ENCODE measurements around the gene LRP8.
A peak's percentile ranks its signal among the peaks of the same experiment; 100 is the strongest.

Gene LRP8

GRCh38 chr1:53339736-53340635 is 12.1 kb upstream of the LRP8 start:
- DNase-seq = peak in 1 of 2 donors; percentile 1

DNA sequence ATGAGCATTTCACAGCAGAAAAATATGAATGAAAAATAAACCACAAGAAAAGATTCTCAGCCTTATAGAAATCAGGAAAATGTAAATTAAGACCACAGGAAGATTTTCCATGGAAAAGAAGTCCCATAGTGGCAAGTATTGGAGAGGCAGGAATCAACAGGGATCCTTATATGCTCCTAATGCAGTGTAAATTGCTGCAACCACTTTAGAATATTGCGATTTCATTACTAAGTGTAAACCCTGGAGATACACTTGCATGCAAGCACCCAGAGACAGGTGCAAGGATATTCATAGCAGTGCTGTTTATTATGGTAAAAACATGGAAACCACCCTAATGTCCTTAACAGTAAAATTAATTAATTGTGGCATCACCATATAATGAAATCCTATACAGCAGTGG is 10.6 kb upstream of the LRP8 start:
- DNase-seq = no peak

- peak in 1 of 2 donors; percentile 3 for DNase-seq
Measured at GRCh38 chr1:53337499-53337898, 9.6 kb upstream of the LRP8 start.

GRCh38 chr1:53336146-53336545 is 8.3 kb upstream of the LRP8 start:
- DNase-seq = no peak

DNA sequence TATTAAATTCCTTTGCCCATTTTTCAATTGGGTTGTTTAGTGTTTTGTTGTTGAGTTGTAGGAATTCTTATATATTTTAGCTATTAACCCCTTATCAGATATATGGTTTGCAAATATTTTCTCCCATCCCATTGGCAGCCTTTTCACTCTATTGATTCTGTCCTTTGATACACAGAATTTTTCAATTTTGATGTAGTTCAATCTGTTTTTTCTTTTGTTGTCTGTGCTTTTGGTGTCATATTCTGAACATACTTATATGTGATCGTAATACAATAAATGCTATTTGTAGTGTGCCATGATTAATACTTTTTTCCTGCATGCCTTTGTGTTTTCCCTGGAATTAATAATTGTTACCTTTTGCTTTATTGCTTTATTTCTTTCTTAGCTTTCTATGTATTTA is 7.8 kb upstream of the LRP8 start:
- no peak for DNase-seq

DNA sequence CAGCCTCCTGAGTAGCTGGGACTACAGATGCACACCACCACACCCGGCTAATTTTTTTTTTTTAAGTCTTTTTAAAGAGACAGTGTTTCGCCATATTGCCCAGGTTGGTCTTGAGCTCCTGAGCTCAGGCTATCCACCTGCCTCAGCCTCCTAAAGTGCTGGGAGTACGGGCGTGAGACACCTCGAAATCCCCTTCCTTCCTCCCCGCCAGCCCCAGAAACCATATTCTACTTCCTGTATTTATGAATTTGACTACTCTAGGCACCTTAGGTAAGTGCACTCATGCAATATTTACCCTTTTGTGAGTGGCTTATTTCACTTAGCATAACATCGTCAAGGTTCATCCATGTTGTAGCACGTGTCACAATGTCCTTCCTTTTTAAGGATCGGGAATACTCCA is 6.9 kb upstream of the LRP8 start:
- DNase-seq = peak; percentile 11 to 12

DNA sequence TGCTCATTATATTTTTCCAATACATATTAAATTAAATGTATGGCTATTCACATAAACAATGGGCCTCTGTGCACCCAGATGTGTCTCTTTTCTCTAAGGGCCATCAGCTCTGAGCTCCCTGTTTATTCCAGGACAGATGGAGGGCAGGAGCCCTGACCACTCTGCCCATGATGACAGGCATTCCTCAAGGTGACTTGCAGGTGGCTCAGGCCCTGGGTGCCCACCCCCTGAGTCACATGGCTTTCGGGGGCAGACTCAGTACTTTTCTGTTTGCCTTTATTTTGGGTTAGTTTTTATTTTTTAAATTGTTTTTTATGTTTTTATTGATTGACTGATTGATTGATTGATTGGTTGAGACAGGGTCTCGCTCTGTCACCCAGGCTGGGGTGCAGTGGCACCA is 6.4 kb upstream of the LRP8 start:
- peak in 1 of 2 donors; percentile 4 for DNase-seq

- DNase-seq = no peak
Measured at GRCh38 chr1:53332833-53333232, 5.0 kb upstream of the LRP8 start.

DNA sequence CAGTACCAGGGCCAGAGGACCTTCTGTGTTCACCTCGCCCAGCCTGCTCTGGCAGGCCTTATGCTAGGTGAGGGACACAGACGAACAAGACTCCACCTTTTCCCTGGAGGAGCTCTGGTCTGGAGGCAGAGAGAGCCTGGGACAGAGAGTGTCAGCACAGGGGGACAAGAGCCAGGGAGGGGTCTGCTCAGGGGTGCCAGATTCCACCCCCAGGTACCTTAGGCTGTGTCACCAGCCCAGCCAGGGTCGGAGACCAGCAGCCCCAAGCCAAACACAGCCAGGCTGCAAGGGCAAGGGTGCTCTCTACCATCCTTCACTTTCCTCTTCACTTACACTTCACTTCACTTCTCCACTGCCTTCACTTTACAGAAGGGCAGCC is 4.3 kb upstream of the LRP8 start:
- peak in 1 of 2 donors; percentile 9 for DNase-seq

- DNase-seq = peak in 1 of 2 donors; percentile 1
Measured at GRCh38 chr1:53331446-53332185, 3.7 kb upstream of the LRP8 start.

- peak in 1 of 2 donors; percentile 25 for DNase-seq
Measured at GRCh38 chr1:53330819-53331218, 2.9 kb upstream of the LRP8 start.

GRCh38 chr1:53328541-53329499 is 950 bp upstream of the LRP8 start:
- DNase-seq = peak in 1 of 2 donors; percentile 14

- DNase-seq = peak; percentile 20 to 46
Measured at GRCh38 chr1:53327182-53327913, 522 bp downstream of the LRP8 start.

GRCh38 chr1:53326598-53327181 is 1.2 kb downstream of the LRP8 start:
- DNase-seq = no peak

DNA sequence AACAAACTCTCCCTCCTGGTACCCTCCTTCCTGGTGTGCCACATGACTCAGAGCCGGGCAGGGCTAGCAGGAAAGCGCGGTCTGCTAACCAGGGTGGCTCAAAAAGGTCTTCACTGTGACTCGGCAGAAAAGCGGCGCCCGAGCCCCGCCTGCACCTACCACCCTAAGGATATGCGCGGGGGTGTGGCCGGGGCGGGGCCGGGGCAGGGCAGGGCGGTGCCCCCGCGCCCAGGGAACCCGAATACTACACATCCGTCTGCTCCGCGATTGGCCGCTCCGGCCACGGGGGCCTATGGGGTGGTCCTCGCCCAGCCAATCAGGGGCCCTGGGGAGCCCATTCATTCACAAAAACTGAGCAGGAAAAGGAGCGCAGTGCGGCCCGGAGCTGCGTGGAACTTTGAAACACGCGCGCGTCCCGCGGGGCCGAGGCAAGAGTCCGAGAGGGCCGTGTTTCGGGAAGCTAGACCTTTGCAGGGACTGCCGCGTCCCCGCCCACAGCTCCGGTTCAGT is 1.7 kb downstream of the LRP8 start:
- peak; percentile 92 to 93 for DNase-seq

DNA sequence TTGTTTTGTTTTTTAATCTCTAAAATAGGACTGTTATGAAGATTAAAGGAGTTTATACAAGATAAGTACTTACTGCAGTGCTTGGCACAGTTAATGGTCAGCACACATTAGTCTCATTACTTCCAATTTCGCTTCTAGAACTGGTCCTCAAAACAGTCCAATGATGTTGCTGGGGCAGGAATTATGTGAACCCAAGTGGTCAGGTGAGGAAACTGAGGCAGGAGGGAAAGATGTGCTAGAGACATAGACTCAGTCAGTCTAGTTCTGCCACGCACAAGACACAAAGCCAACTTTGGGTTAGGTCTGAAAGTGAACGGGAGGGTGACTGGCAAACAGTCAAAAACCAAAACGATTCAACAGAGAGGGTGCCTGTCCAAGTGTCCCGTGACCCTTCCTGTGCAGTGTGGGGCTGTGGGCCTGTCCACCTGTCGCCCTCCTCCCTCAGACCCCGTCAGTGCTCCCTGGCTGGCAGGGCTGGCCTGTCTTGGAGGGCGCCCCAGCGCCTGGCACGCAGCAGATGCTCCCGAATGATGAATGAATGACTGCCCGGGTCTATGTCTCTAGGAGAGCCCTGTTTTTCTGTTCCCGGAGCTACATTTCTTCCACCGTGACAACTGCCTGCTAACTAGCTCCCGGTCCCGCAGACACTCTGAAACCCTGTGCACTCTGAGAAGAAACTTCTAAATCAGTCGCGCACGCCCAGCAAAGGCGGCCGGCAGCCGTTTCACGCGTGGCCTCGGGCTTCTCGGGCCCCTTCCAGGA is 2.4 kb downstream of the LRP8 start:
- no peak for DNase-seq

DNA sequence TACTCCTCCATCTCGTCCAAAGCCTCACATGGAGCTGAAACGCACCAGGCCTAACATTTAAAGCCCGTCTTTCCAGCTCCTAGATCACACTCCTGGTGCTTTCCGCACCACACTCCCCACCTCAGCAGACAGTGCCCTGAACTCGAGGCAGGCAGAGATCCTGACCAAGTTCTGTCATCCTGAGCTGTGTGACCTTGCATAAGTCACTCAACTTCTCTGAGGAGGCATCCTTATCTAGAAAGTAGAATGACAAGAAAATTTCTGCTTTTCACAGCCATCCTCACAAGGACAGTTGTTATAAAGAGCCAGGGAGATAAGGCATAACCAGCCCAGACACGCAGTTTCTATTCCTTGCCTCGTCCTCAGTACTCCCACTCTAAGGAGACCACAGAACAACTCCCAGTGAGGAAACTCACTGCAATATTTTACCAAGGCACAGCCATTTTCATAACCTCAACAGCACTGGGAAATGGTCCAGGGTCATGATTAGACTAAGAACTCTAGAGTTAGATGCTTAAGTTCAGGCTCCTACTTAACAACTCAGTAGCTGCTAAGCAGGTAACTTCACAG is 3.1 kb downstream of the LRP8 start:
- DNase-seq = no peak

DNA sequence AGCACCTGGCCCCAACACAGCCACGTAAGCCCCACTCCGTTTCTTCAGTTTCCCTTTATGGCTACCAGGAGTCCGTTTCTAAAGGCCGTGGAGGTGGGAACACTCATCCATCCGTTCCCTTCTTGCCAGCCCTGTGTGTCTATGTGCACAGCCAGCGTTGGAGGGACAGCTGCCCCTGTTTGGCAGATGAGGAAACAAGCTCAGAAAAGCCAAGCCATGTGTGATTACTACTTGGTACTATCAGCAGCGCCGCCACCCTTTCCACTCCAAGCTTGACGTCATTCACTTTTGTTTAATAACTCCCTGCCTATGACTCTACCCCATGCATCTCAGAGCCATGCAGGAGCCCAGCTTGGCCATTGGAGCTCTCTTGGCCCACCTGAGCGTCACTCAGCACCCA is 3.5 kb downstream of the LRP8 start:
- DNase-seq = no peak

- no peak for DNase-seq
Measured at GRCh38 chr1:53323316-53323715, 4.6 kb downstream of the LRP8 start.

Data from CD4-positive, alpha-beta T cell treated with Interleukin-4 for 1 hour (primary cell).